Measurements from ENCODE around the gene CLN6.
"Not testable (repeated sequence)": the region's sequence is repeated elsewhere in the genome, so short reads cannot be mapped to it uniquely, and the experiment has no call there.

Gene CLN6

GRCh38 chr15:68205558-68205944 is 24.0 kb downstream of the CLN6 start:
- DNase-seq: no peak

GRCh38 chr15:68204776-68205557 is 24.6 kb downstream of the CLN6 start, which contains the start of gene CALML4:
Gene CALML4, minus strand, starts transcription at chr15:68205332. Its CDS starts 85 bp downstream, at chr15:68205247.
- no peak for DNase-seq

GRCh38 chr15:68204361-68204760 is 25.2 kb downstream of the CLN6 start:
- no peak for DNase-seq

- no peak for DNase-seq
Measured at GRCh38 chr15:68203956-68204355, 25.6 kb downstream of the CLN6 start.

GRCh38 chr15:68203486-68203885 is 26.0 kb downstream of the CLN6 start:
- DNase-seq: no peak

- not testable (repeated sequence) for DNase-seq
Measured at GRCh38 chr15:68202994-68203393, 26.5 kb downstream of the CLN6 start.

GRCh38 chr15:68201879-68202261 is 27.7 kb downstream of the CLN6 start:
- no peak for DNase-seq

- no peak for DNase-seq
Measured at GRCh38 chr15:68201153-68201878, 28.2 kb downstream of the CLN6 start.

- no peak for DNase-seq
Measured at GRCh38 chr15:68200016-68200861, 29.3 kb downstream of the CLN6 start.

GRCh38 chr15:68199340-68199739 is 30.2 kb downstream of the CLN6 start:
- DNase-seq: no peak

- DNase-seq: no peak
Measured at GRCh38 chr15:68197661-68198437, 31.7 kb downstream of the CLN6 start.

- no peak for DNase-seq
Measured at GRCh38 chr15:68197170-68197492, 32.4 kb downstream of the CLN6 start.

- DNase-seq: no peak
Measured at GRCh38 chr15:68196445-68197169, 32.9 kb downstream of the CLN6 start.

GRCh38 chr15:68195336-68196112 is 34.0 kb downstream of the CLN6 start:
- no peak for DNase-seq

GRCh38 chr15:68192804-68193486 is 36.6 kb downstream of the CLN6 start:
- DNase-seq: no peak

- DNase-seq: no peak
Measured at GRCh38 chr15:68192117-68192516, 37.4 kb downstream of the CLN6 start.

GRCh38 chr15:68191555-68191954 is 38.0 kb downstream of the CLN6 start:
- no peak for DNase-seq

GRCh38 chr15:68190048-68190447 is 39.5 kb downstream of the CLN6 start:
- no peak for DNase-seq

- no peak for DNase-seq
Measured at GRCh38 chr15:68188647-68189046, 40.9 kb downstream of the CLN6 start.

- no peak for DNase-seq
Measured at GRCh38 chr15:68187559-68187958, 42.0 kb downstream of the CLN6 start.

All from NCI-H2227 treated with DMSO at 0.1 percent for 48 hours (cell line).